ENCODE measurements around the gene WDR82.

The WDR82 gene

DNA sequence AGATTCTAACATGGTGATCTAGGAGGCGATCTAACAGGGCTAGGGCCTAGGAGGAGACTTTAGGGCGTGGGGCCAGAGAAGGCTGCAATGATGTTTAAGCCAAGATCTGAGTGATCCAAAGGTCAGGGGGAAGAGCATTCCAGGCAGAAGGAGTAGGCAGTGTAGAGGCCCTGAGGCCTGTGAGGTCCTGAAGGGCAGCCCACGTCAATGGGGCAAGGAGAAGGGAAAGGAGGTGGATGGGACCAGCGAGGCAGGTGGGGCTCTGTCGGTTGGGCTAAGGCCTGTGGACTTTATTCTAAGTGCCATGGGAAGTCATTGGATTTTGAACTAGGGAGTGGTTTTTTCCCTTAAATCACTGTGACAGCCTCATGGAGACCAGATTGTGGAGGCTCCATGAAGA lies 27.5 kb upstream of the WDR82 start:
- no peak overlapping the region for H3K27ac ChIP-seq (ENCODE audit: low read depth, low read length)
- H3K4me1 ChIP-seq (ENCODE audit: insufficient read depth, low read length): no peaks in the 10 kb centered on the region
- no peak overlapping the region for H3K9ac ChIP-seq (ENCODE audit: low read depth, low read length)
- no peak overlapping the region for H3K4me3 ChIP-seq (ENCODE audit: low read length)
- no peaks in the 10 kb centered on the region for H3K27me3 ChIP-seq (ENCODE audit: insufficient read depth, low read length)
- WGBS: 88% methylated on average over 5 of the region's 5 CpGs
- no peaks in the 10 kb centered on the region for H3K36me3 ChIP-seq (ENCODE audit: insufficient read depth, low read length)
- H3K9me3 ChIP-seq (ENCODE audit: insufficient read depth, low read depth, low read length): no peaks in the 10 kb centered on the region

DNA sequence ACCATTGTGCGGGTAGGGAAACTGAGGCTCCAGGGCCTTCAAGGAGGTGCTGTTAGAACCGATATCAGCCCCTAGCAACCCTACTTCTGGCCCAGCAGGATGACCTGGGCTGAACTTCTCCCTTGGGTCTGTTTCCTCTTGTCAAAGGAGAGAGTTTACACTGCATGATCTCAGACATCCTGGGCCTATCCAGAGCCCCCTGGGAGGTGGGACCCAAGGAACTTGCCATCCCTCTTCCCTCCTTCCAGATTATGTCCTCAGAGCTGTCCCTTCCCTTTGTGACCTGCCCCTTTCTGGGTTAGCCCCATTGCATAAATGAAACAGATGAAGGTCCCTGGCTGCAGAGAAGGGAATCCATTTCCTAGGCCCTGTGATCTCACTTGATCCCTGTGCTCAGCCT lies 25.4 kb upstream of the WDR82 start:
- H3K4me3 ChIP-seq (ENCODE audit: low read length): no peak overlapping the region
- no peak overlapping the region for H3K9ac ChIP-seq (ENCODE audit: low read depth, low read length)
- no peaks in the 10 kb centered on the region for H3K9me3 ChIP-seq (ENCODE audit: insufficient read depth, low read depth, low read length)
- WGBS: 86% methylated on average over 2 of the region's 2 CpGs
- H3K27me3 ChIP-seq (ENCODE audit: insufficient read depth, low read length): no peaks in the 10 kb centered on the region
- no peak overlapping the region for H3K27ac ChIP-seq (ENCODE audit: low read depth, low read length)
- peaks cover 13% of the 10 kb centered on the region for H3K4me1 ChIP-seq (ENCODE audit: insufficient read depth, low read length)
- no peaks in the 10 kb centered on the region for H3K36me3 ChIP-seq (ENCODE audit: insufficient read depth, low read length)

DNA sequence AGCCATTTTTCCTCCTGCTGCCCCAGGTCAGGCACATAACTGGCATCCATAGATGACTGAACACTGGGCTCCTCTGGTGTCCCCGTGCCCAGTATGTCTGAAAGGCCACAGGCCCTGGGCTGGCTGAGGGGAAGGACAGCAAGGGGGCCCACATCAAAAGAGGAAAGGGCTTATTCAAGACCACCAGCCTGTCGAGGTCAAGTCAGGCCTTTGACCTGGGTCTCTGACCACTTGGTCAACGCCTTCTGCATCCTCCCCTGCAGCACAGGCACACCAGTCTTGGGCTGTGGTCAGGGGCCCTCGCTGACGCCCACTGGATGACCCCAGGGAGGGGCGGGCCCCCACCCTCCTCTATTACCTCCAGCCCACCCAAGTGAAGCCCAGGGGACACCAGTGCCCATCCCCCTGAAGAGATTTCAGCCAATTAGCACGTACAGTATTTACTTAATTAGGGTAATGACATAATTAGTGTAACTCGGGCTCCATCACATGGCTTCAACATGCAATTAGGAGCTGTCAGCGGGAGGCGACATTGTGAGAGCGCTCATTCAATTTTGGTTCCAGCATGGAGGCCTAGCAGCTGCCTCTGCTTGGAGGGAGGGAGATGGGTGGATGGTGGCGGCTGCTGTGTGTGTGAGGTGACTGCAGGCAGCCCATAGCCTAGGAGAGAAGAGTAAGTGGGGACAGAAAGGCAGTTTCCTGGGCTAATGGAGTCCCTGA lies 24.1 kb upstream of the WDR82 start:
- H3K4me3 ChIP-seq (ENCODE audit: low read length): no peak overlapping the region
- H3K9ac ChIP-seq (ENCODE audit: low read depth, low read length): no peak overlapping the region
- H3K36me3 ChIP-seq (ENCODE audit: insufficient read depth, low read length): no peaks in the 10 kb centered on the region
- no peaks in the 10 kb centered on the region for H3K9me3 ChIP-seq (ENCODE audit: insufficient read depth, low read depth, low read length)
- 82% methylated on average over 12 of the region's 12 CpGs for WGBS
- peaks cover 21% of the 10 kb centered on the region for H3K4me1 ChIP-seq (ENCODE audit: insufficient read depth, low read length)
- H3K27me3 ChIP-seq (ENCODE audit: insufficient read depth, low read length): no peaks in the 10 kb centered on the region
- no peak overlapping the region for H3K27ac ChIP-seq (ENCODE audit: low read depth, low read length)

- Histone ChIP-seq H3K36me3 (ENCODE audit: insufficient read depth, low read length) (no peaks in the 10 kb centered on the region), H3K4me3 (ENCODE audit: low read length) (peak overlapping the region; percentile 44), H3K9ac (ENCODE audit: low read depth, low read length) (no peak overlapping the region), H3K4me1 (ENCODE audit: insufficient read depth, low read length) (peaks cover 21% of the 10 kb centered on the region), H3K27me3 (ENCODE audit: insufficient read depth, low read length) (no peaks in the 10 kb centered on the region), H3K9me3 (ENCODE audit: insufficient read depth, low read depth, low read length) (no peaks in the 10 kb centered on the region), H3K27ac (ENCODE audit: low read depth, low read length) (no peak overlapping the region)
- WGBS: 24% methylated on average over 9 of the region's 14 CpGs
Measured at GRCh38 chr3:52299879-52300611, 21.6 kb upstream of the WDR82 start.

DNA sequence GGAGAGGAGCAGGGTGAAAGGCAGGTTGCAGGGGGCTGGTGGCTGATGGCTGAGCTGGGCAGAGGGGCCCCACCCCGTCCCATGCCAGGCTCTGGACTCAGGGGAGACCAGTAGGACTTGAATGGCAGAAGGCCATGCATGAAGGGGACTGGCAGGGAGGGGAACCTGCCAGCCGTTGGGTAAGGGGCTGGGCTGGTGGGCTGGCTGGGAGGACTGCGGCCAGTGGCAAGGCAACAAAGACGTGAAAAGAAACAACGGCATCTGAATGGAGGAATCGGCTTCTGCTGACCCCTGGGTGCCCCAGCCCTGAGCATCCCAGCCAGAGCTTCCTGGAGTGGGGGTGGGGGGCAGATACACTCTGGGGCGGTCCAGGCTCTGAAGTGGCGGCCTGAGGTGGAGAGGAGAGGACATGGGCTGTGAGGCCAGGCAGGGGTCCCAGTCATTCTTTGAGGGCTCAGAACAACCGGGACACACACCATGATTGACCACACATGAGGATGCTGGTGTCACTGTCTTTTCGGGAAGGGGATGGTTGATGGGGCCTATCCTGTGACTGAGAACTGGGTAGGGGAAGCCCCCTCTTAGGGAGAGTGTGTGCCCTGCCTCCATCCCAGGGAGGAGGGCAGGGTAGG lies 20.9 kb upstream of the WDR82 start:
- H3K36me3 ChIP-seq (ENCODE audit: insufficient read depth, low read length): no peaks in the 10 kb centered on the region
- H3K9me3 ChIP-seq (ENCODE audit: insufficient read depth, low read depth, low read length): no peaks in the 10 kb centered on the region
- H3K9ac ChIP-seq (ENCODE audit: low read depth, low read length): peak overlapping the region; percentile 10; the same call in 1 of the 2 replicates
- no peak overlapping the region for H3K27ac ChIP-seq (ENCODE audit: low read depth, low read length)
- H3K4me1 ChIP-seq (ENCODE audit: insufficient read depth, low read length): peaks cover 21% of the 10 kb centered on the region
- peak overlapping the region; percentile 44 for H3K4me3 ChIP-seq (ENCODE audit: low read length)
- WGBS: 19% methylated on average over 10 of the region's 10 CpGs
- H3K27me3 ChIP-seq (ENCODE audit: insufficient read depth, low read length): no peaks in the 10 kb centered on the region

- no peaks in the 10 kb centered on the region for H3K27me3 ChIP-seq (ENCODE audit: insufficient read depth, low read length)
- peak overlapping the region; percentile 44 for H3K4me3 ChIP-seq (ENCODE audit: low read length)
- H3K36me3 ChIP-seq (ENCODE audit: insufficient read depth, low read length): no peaks in the 10 kb centered on the region
- WGBS: 27% methylated on average over 17 of the region's 17 CpGs
- no peak overlapping the region for H3K27ac ChIP-seq (ENCODE audit: low read depth, low read length)
- H3K9ac ChIP-seq (ENCODE audit: low read depth, low read length): peak overlapping the region; percentile 51; the same call in 1 of the 2 replicates
- no peaks in the 10 kb centered on the region for H3K9me3 ChIP-seq (ENCODE audit: insufficient read depth, low read depth, low read length)
- H3K4me1 ChIP-seq (ENCODE audit: insufficient read depth, low read length): peaks cover 21% of the 10 kb centered on the region
Measured at GRCh38 chr3:52298149-52299098, 20.0 kb upstream of the WDR82 start.

GRCh38 chr3:52297242-52298148 lies 19.0 kb upstream of the WDR82 start:
- 84% methylated on average over 11 of the region's 11 CpGs for WGBS

GRCh38 chr3:52295671-52296208 lies 17.3 kb upstream of the WDR82 start:
- no peak overlapping the region for H3K27ac ChIP-seq (ENCODE audit: low read depth, low read length)
- peaks cover 21% of the 10 kb centered on the region for H3K4me1 ChIP-seq (ENCODE audit: insufficient read depth, low read length)
- H3K36me3 ChIP-seq (ENCODE audit: insufficient read depth, low read length): no peaks in the 10 kb centered on the region
- no peak overlapping the region for H3K9ac ChIP-seq (ENCODE audit: low read depth, low read length)
- WGBS: 94% methylated on average over 5 of the region's 5 CpGs
- H3K4me3 ChIP-seq (ENCODE audit: low read length): no peak overlapping the region
- H3K27me3 ChIP-seq (ENCODE audit: insufficient read depth, low read length): no peaks in the 10 kb centered on the region
- H3K9me3 ChIP-seq (ENCODE audit: insufficient read depth, low read depth, low read length): no peaks in the 10 kb centered on the region

More at GRCh38 chr3:52297242-52298148, 19.0 kb upstream of the WDR82 start:
- H3K9me3 ChIP-seq (ENCODE audit: insufficient read depth, low read depth, low read length): no peaks in the 10 kb centered on the region
- no peak overlapping the region for H3K9ac ChIP-seq (ENCODE audit: low read depth, low read length)
- no peak overlapping the region for H3K27ac ChIP-seq (ENCODE audit: low read depth, low read length)
- peaks cover 21% of the 10 kb centered on the region for H3K4me1 ChIP-seq (ENCODE audit: insufficient read depth, low read length)
- H3K4me3 ChIP-seq (ENCODE audit: low read length): 0 out of 2 replicates have a peak overlapping the region, but pooled peaks have one; percentile 44
- no peaks in the 10 kb centered on the region for H3K36me3 ChIP-seq (ENCODE audit: insufficient read depth, low read length)
- no peaks in the 10 kb centered on the region for H3K27me3 ChIP-seq (ENCODE audit: insufficient read depth, low read length)

DNA sequence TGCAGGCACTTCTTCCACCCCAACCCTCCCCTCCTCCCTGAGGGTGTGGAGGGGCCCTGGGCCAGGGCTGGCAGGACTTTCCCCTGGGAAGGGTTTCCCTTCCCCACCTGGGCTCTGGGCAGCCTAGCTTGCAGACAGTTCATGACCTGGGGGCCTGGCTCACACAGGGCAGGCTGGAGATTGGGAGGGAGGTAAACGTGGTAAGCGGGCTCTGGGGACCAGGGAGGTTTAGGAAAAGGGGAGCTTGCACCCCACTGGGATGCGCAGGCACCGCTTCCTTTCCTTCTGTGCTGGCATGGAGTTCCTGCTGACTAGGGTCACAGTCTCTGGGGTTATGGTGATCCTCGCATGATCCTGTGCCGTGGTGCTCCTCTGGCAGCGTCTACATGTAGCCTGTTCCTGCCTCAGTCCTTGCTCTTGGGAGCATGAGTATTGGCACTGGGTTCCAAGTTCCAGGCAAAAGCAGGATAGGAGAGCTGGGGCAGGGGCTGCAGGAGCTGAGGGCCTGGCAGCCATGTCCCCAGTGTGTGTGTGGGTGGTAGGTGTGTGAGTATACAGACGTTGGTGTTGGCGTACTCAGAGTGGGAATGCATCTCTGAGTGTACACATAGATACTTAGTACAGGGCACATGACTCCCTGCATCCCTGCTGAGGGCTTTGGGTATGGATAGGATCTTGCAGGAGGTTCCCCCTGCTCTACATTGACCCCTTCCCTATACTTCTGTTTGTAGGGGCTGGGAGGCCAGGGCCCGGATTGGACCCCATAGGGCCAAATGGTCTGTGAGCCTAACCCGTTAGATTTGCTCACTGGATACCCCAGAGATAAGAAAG lies 16.1 kb upstream of the WDR82 start:
- H3K27ac ChIP-seq (ENCODE audit: low read depth, low read length): no peak overlapping the region
- WGBS: 81% methylated on average over 11 of the region's 11 CpGs
- no peaks in the 10 kb centered on the region for H3K9me3 ChIP-seq (ENCODE audit: insufficient read depth, low read depth, low read length)
- H3K4me3 ChIP-seq (ENCODE audit: low read length): no peak overlapping the region
- H3K4me1 ChIP-seq (ENCODE audit: insufficient read depth, low read length): peaks cover 13% of the 10 kb centered on the region
- no peak overlapping the region for H3K9ac ChIP-seq (ENCODE audit: low read depth, low read length)
- no peaks in the 10 kb centered on the region for H3K27me3 ChIP-seq (ENCODE audit: insufficient read depth, low read length)
- H3K36me3 ChIP-seq (ENCODE audit: insufficient read depth, low read length): no peaks in the 10 kb centered on the region
